K562 (cell line): ENCODE measurements around the gene IFIT5. TPM values are rescaled to one million over a fixed set of nuclear protein-coding genes. Genes with fewer than 3 reads are reported as not detected.

Experiments
- ATAC-seq: fragments of 200-7000 bp; cut with Tn5 transposase; 3 replicates; pipeline ENCODE4 v1.9.1; 2020; ENCODE audit warnings: moderate library complexity
- BruUV-seq: library from RNA; stranded (reverse); fragments of 400-500 nt; replicated peaks from 2 replicates; lab custom pipeline; 2021; lab: Mats Ljungman, UMichigan
- CTCF ChIA-PET: fragments of 300-600 bp; formaldehyde crosslinking; extraction: SDS; loops from one replicate; lab custom pipeline; 2021; ENCODE audit warnings: low intra/inter-chr PET ratio; lab: Yijun Ruan, JAX
- POLR2A ChIA-PET: fragments of 300-600, 350-650 bp; sonication (Branson Sonifier 250); formaldehyde crosslinking; extraction: SDS; loops from one replicate; lab custom pipeline; 2021; ENCODE audit warnings: antibody characterized with exemption, inconsistent platforms; lab: Yijun Ruan, JAX
- DNase-seq, 4 experiments: peaks; one replicate each; pipeline versions ENCODE4 v3.0.0 to v3.0.0-alpha.2; 2011 to 2018; ENCODE audit warnings: low spot score in 3 of 4, mixed read lengths in 3 of 4; ENCODE audit errors: extremely low read depth in 1 of 4
- FAIRE-seq: peaks from 2 replicates; lab custom pipeline; 2011; peaks lifted over from hg19 to GRCh38; lab: Jason Lieb, UNC
- H2AFZ ChIP-seq: 2 replicates; pipeline ENCODE4 v1.6.0; 2011; ENCODE audit warnings: low read depth, low read length, control low read depth, inconsistent platforms
- H3K27ac ChIP-seq: fragments of 200-600 bp; 3 replicates; pipeline ENCODE4 v1.8.0; 2011; ENCODE audit warnings: low read depth, mild to moderate bottlenecking, control low read depth, inconsistent platforms, low read length, moderate library complexity, mixed read lengths; ENCODE audit errors: extremely low read depth
- H3K27me3 ChIP-seq, 2 experiments: fragments of 300-600 bp in 1 of 2; 2 replicates in 1 of 2; 3 replicates in 1 of 2; pipeline versions ENCODE4 v1.6.0 to v1.8.0; 2011; ENCODE audit warnings: inconsistent platforms in 2 of 2, low read length in 2 of 2, mild to moderate bottlenecking in 1 of 2, mixed read lengths in 1 of 2, moderate library complexity in 1 of 2; ENCODE audit not compliant: control insufficient read depth in 2 of 2, insufficient read depth in 2 of 2
- H3K36me3 ChIP-seq: fragments of 300-600 bp; 3 replicates; pipeline ENCODE4 v1.8.0; 2011; ENCODE audit warnings: mild to moderate bottlenecking, low read length, inconsistent platforms; ENCODE audit not compliant: control insufficient read depth, insufficient read depth
- H3K4me1 ChIP-seq, 2 experiments: fragments of 200-600 bp in 1 of 2; replicated peaks in 1 of 2; 2 replicates in 1 of 2; 3 replicates in 1 of 2; pipeline versions ENCODE4 v1.5.1 to v1.8.0; 2011; ENCODE audit warnings: inconsistent platforms in 2 of 2, low read length in 2 of 2, mild to moderate bottlenecking in 1 of 2, mixed read lengths in 1 of 2, moderate library complexity in 1 of 2; ENCODE audit not compliant: control insufficient read depth in 2 of 2, insufficient read depth in 2 of 2
- H3K4me2 ChIP-seq: 2 replicates; pipeline ENCODE4 v1.6.1; 2011; ENCODE audit warnings: low read length, control low read depth, inconsistent platforms, mixed read lengths; ENCODE audit not compliant: insufficient read depth
- H3K4me3 ChIP-seq: fragments of 200-600 bp; sonication (generic), shearing (Covaris generic); 2 replicates; pipeline ENCODE4 v1.5.1; 2016; ENCODE audit warnings: control low read depth, inconsistent platforms
- H3K79me2 ChIP-seq: fragments of 200-600 bp; 3 replicates; pipeline ENCODE4 v1.8.0; 2011; ENCODE audit warnings: low read length, inconsistent platforms; ENCODE audit not compliant: control insufficient read depth, insufficient read depth
- H3K9ac ChIP-seq, 2 experiments: 2 replicates each; pipeline versions ENCODE4 v1.6.0 to v1.6.1; 2011; ENCODE audit warnings: low read depth in 2 of 2, low read length in 2 of 2, control low read depth in 1 of 2, inconsistent platforms in 1 of 2, mild to moderate bottlenecking in 1 of 2, mixed read lengths in 1 of 2; ENCODE audit not compliant: insufficient read depth in 1 of 2
- H3K9me1 ChIP-seq: one replicate; pipeline ENCODE4 v1.6.0; 2011; ENCODE audit warnings: inconsistent platforms, mild to moderate bottlenecking, low read length, moderate library complexity; ENCODE audit not compliant: control insufficient read depth, insufficient read depth
- H3K9me3 ChIP-seq: replicated peaks from 2 replicates; pipeline ENCODE4 v1.5.1; 2011; ENCODE audit warnings: low read depth, low read length, inconsistent platforms; ENCODE audit not compliant: control insufficient read depth, insufficient read depth
- H4K20me1 ChIP-seq: replicated peaks from 2 replicates; pipeline ENCODE4 v1.6.1; 2011; ENCODE audit warnings: low read length, inconsistent platforms, mixed read lengths; ENCODE audit not compliant: control insufficient read depth, insufficient read depth
- ATF1 ChIP-seq, 2 experiments: fragments of 450-650 bp in 1 of 2; IDR thresholded peaks; 2 replicates each; pipeline ENCODE4 v1.6.1; 2016; ENCODE audit warnings: missing compliant biosample characterization in 1 of 2, missing genetic modification characterization in 1 of 2
- CCNT2 ChIP-seq: IDR thresholded peaks from 2 replicates; pipeline ENCODE4 v1.6.1; 2011; ENCODE audit warnings: borderline replicate concordance, low read depth, mild to moderate bottlenecking, moderate library complexity, mixed read lengths, low read length; ENCODE audit not compliant: insufficient read length; ENCODE audit errors: extremely low read depth
- CHD4 ChIP-seq: fragments of 200-600 bp; sonication (generic); IDR thresholded peaks from 3 replicates; pipeline ENCODE4 v1.6.1; 2012; ENCODE audit warnings: low read depth, mild to moderate bottlenecking, mixed read lengths, low read length, inconsistent platforms; ENCODE audit not compliant: insufficient read depth, insufficient replicate concordance, poor library complexity, severe bottlenecking
- DDX20 ChIP-seq: fragments of 450-650 bp; IDR thresholded peaks from 2 replicates; pipeline ENCODE4 v1.6.1; 2016; ENCODE audit warnings: missing genetic modification characterization, low read depth, mild to moderate bottlenecking, missing compliant biosample characterization, moderate library complexity
- E2F5 ChIP-seq: sonication (generic); formaldehyde crosslinking; IDR thresholded peaks from 2 replicates; pipeline ENCODE4 v1.8.0; 2022; ENCODE audit warnings: mild to moderate bottlenecking, missing genetic modification reagents
- FOXA3 ChIP-seq, 2 experiments: fragments of 450-650 bp in 1 of 2; sonication (generic) in 1 of 2; formaldehyde crosslinking; IDR thresholded peaks in 1 of 2; conservative IDR thresholded peaks in 1 of 2; 2 replicates each; pipeline versions ENCODE4 v1.4.0 to v1.8.0; 2020 to 2022; ENCODE audit warnings: mild to moderate bottlenecking in 2 of 2, missing genetic modification reagents in 1 of 2
- MITF ChIP-seq: IDR thresholded peaks from 2 replicates; pipeline ENCODE4 v1.6.1; 2014; ENCODE audit warnings: antibody characterized with exemption
- POLR2B ChIP-seq: fragments of 450-650 bp; IDR thresholded peaks from 2 replicates; pipeline ENCODE4 v1.6.1; 2018; ENCODE audit warnings: low read depth; ENCODE audit not compliant: partially characterized antibody
- RAD21 ChIP-seq, 2 experiments: fragments of 250-450 bp in 1 of 2; fragments of 450-650 bp in 1 of 2; sonication (Bioruptor Pico) in 1 of 2; formaldehyde crosslinking in 1 of 2; IDR thresholded peaks in 1 of 2; conservative IDR thresholded peaks in 1 of 2; 2 replicates each; pipeline versions ENCODE4 v1.4.0 to v1.8.0; 2020 to 2022; ENCODE audit warnings: mild to moderate bottlenecking in 2 of 2, moderate library complexity in 1 of 2
- TAF7 ChIP-seq: fragments of 450-650 bp; IDR thresholded peaks from 2 replicates; pipeline ENCODE4 v1.6.1; 2016; ENCODE audit warnings: missing genetic modification characterization, missing compliant biosample characterization
- ZC3H11A ChIP-seq: IDR thresholded peaks from 2 replicates; pipeline ENCODE4 v1.6.1; 2012; ENCODE audit warnings: low read depth, low read length, improper control_type of control experiment
- ZNF133 ChIP-seq: fragments of 250-450 bp; sonication (Bioruptor Pico); IDR thresholded peaks from 2 replicates; pipeline ENCODE4 v1.4.0; 2020; ENCODE audit warnings: mild to moderate bottlenecking
- ZNF217 ChIP-seq: sonication (generic); formaldehyde crosslinking; IDR thresholded peaks from 2 replicates; pipeline ENCODE4 v1.8.0; 2022; ENCODE audit warnings: mild to moderate bottlenecking, missing genetic modification reagents
- ZNF239 ChIP-seq: fragments of 250-450 bp; sonication (Bioruptor Pico); IDR thresholded peaks from 2 replicates; pipeline ENCODE4 v1.4.0; 2020; ENCODE audit warnings: mild to moderate bottlenecking
- ZNF668 ChIP-seq: fragments of 250-450 bp; sonication (Bioruptor Pico); IDR thresholded peaks from 2 replicates; pipeline ENCODE4 v1.8.0; 2022; ENCODE audit warnings: mild to moderate bottlenecking, inconsistent platforms
- ZNF740 ChIP-seq, 3 experiments: fragments of 200-800 bp in 1 of 3; sonication (Bioruptor generic) in 1 of 3; sonication (generic) in 1 of 3; formaldehyde crosslinking in 1 of 3; IDR thresholded peaks; 2 replicates each; pipeline versions ENCODE4 v1.6.1 to v1.8.0; 2016 to 2022; ENCODE audit warnings: mild to moderate bottlenecking in 2 of 3, missing compliant biosample characterization in 2 of 3, missing genetic modification characterization in 2 of 3, missing genetic modification reagents in 1 of 3
- whole genome bisulfite sequencing: fragments of 100-300 bp; shearing (Covaris generic); methylation state at CpG from one replicate; pipeline ENCODE4 v1.1.6; 2016; ENCODE audit warnings: low coverage, mixed read lengths; ENCODE audit not compliant: insufficient coverage; ENCODE audit errors: missing lambda C conversion rate; 5-methylcytosine and 5-hydroxymethylcytosine counted together
- in situ Hi-C: fragments of 300-500 bp; cut with MboI; formaldehyde crosslinking; loops from 4 replicates; pipeline ENCODE4 v1.15.0; 2018; ENCODE audit warnings: inconsistent platforms, mixed read lengths
- intact Hi-C: fragments of 100-400 bp; cut with micrococcal nuclease; formaldehyde crosslinking; loops from 2 replicates; pipeline ENCODE4 v1.14.2; 2022
- polyA plus RNA-seq, 8 experiments: library from polyadenylated mRNA; depleted of rRNA in 4 of 8; stranded (reverse) in 5 of 8; unstranded in 3 of 8; fragments of >200 nt; fragmentation: Nextera tagmentation in 2 of 8; fragmentation: Illumina TruSeq in 1 of 8; extraction: Ambion mirVana in 2 of 8; extraction: Trizol in 1 of 8; gene quantifications; 2 replicates each; pipeline versions ENCODE4 v1.2.1 to v1.2.3, GENCODE V29; 2011 to 2014; ENCODE audit warnings: inconsistent platforms in 1 of 8, missing spikeins in 1 of 8
- total RNA-seq, 7 experiments: library from RNA; depleted of rRNA in 6 of 7; stranded (reverse); fragments of >200 nt in 6 of 7; fragmentation: Illumina TruSeq in 2 of 7; extraction: Trizol in 2 of 7; gene quantifications; 2 replicates each; pipeline versions ENCODE4 v1.2.1 to v1.2.3, GENCODE V29; 2011 to 2021; ENCODE audit warnings: low replicate concordance in 1 of 7

Gene IFIT5
- total and polyA plus RNA-seq, 9 of the 15 experiments (the other 6 are each of a cell fraction or from before 2014, with no cell fraction given), result 0.04 to 0.11 (median 0.06) TPM; not detected in 5

GRCh38 chr10:89391907-89392756, 22.2 kb upstream of the IFIT5 start, which contains the start of gene IFIT1:
TSS of gene IFIT1 (plus strand) at chr10:89392623. CDS start at chr10:89392713, 90 bp downstream.
- Histone ChIP-seq H3K27me3 (no peaks in the 10 kb centered on the region), H2AFZ (peak within 1 kb of the TSS; percentile 93), H3K27ac (peak within 1 kb of the TSS; percentile 64), H3K9me3 (no peaks in the 10 kb centered on the region), H3K4me2 (peak within 1 kb of the TSS; percentile 76), H3K9me1 (no peaks in the 10 kb centered on the region), H3K4me1 (peaks cover 0 to 8% of the 10 kb centered on the region in 2 experiments; a peak in 3 of 5 replicates), H3K79me2 (no peaks in the 10 kb centered on the region), H4K20me1 (no peaks in the 10 kb centered on the region), H3K36me3 (no peaks in the 10 kb centered on the region), H3K4me3 (peak within 1 kb of the TSS; percentile 42), H3K9ac (peak within 1 kb of the TSS in 1 of 2 experiments; percentile 43; a peak in 2 of 4 replicates)
- FAIRE-seq (peak; percentile 78), DNase-seq (peak; percentile 30 to 54 (median 44)), ATAC-seq (peak; percentile 90)
- in situ Hi-C loops (no loop called here), intact Hi-C loops (no loop called here)
- no TSS peak for BruUV-seq
- POLR2A ChIA-PET, result interaction anchor here (0.9 kb wide), 1 partner anchor 22 kb away, joined by 3 read pairs; the partner anchor contains the start of gene IFIT5
- WGBS, result 13% methylated on average over 4 of the region's 8 CpGs
- CTCF ChIA-PET, result no interaction called here
- no peak for TF ChIP-seq ZNF239
- TF ChIP-seq FOXA3 (CRISPR knock-in tag; conservative IDR thresholded peaks at IDR 0.05 in 1 of 2, IDR thresholded peaks at IDR 0.05 in 1 of 2), result no peak
- no peak for TF ChIP-seq POLR2B
- no peak for TF ChIP-seq TAF7 (tag)
- no peak for TF ChIP-seq E2F5 (CRISPR knock-in tag)
- TF ChIP-seq RAD21 (CRISPR knock-in tag; conservative IDR thresholded peaks at IDR 0.05 in 1 of 2, IDR thresholded peaks at IDR 0.05 in 1 of 2), result peak in 1 of 2 experiments; percentile 25; a peak in 1 of 4 replicates
- TF ChIP-seq ZNF133 (CRISPR knock-in tag), result no peak
- no peak for TF ChIP-seq CCNT2
- TF ChIP-seq ZNF668 (CRISPR knock-in tag), result no peak
- no peak for TF ChIP-seq MITF
- no peak for TF ChIP-seq DDX20
- no peak for TF ChIP-seq ZC3H11A
- TF ChIP-seq ZNF217 (CRISPR knock-in tag), result no peak
- no peak for TF ChIP-seq CHD4
- 0 out of 2 replicates have a peak, but pooled peaks have one; percentile 46 for TF ChIP-seq ZNF740 (CRISPR knock-in tag; IDR thresholded peaks at IDR 0.05)
- TF ChIP-seq ZNF740 (tag; IDR thresholded peaks at IDR 0.05), result peak in 1 of 2 experiments; percentile 64; a peak in 1 of 4 replicates
- no peak for TF ChIP-seq ATF1 (CRISPR knock-in tag; IDR thresholded peaks at IDR 0.05)
- TF ChIP-seq ATF1 (tag; IDR thresholded peaks at IDR 0.05), result no peak
